T-helper 1 cell treated with Interleukin-12 subunit alpha and Interleukin-12 subunit beta and Interleukin-4 antibody, amounts not matched to agents 30 μg/mL and 1 μg/mL, for 36 hours (primary cell): ENCODE measurements around the gene FBXO47.

Experiments
- H3K27ac Mint-ChIP-seq: one replicate; pipeline ENCODE4 v1.8.0; 2021; ENCODE audit warnings: mild to moderate bottlenecking, mixed read lengths
- H3K27me3 Mint-ChIP-seq: one replicate; pipeline ENCODE4 v1.8.0; 2021; ENCODE audit warnings: low read depth, mixed read lengths
- H3K36me3 Mint-ChIP-seq: one replicate; pipeline ENCODE4 v1.8.0; 2021; ENCODE audit warnings: low read depth, mixed read lengths
- H3K4me1 Mint-ChIP-seq: one replicate; pipeline ENCODE4 v1.8.0; 2021; ENCODE audit warnings: low read depth, mixed read lengths
- H3K4me3 Mint-ChIP-seq: one replicate; pipeline ENCODE4 v1.8.0; 2021; ENCODE audit warnings: mild to moderate bottlenecking, moderate library complexity, mixed read lengths
- H3K9me3 Mint-ChIP-seq: one replicate; pipeline ENCODE4 v1.8.0; 2021; ENCODE audit warnings: mixed read lengths

Gene FBXO47

DNA sequence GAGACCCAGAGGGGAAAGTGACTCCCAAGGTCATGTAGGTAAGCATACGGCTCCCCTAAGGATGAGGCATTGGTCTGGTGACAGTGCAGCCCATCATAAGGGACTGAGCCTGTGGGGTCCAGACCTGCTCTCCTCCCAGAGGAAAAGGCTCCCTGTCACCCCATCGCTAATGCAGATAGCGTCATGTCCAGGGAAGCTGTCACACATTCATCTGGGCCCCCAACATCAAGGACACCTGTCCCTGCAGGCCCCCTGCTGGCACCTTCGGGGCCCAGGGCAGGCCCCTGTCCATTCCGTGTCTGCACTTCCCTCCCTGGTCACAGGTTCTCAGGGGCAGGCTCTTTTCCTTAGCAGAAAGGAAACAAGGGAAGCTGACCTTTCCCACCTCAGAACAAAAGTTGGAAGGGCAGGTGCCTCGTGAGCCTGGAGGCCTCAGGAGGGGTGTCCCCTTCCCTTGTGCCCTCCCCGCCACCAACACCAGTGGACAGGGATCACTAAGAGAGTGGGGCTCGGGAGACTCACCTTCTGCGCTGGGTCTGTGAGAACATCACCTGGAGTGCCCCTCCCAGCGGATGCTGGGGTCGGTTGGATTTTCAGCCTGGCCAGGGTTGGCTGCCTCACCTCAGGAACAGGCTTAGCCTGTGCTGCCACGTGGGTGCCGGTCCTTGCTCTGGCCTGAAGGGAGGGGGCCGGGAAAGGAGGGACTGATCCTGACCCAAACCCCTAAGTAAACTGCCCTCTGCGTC is 59.1 kb downstream of the FBXO47 start:
- no peaks in the 10 kb centered on the region for H3K27me3 Mint-ChIP-seq
- no peak overlapping the region for H3K27ac Mint-ChIP-seq
- H3K9me3 Mint-ChIP-seq: no peaks in the 10 kb centered on the region
- H3K4me3 Mint-ChIP-seq: no peak overlapping the region
- H3K4me1 Mint-ChIP-seq: peaks cover 10% of the 10 kb centered on the region
- peaks cover 26% of the 10 kb centered on the region for H3K36me3 Mint-ChIP-seq

DNA sequence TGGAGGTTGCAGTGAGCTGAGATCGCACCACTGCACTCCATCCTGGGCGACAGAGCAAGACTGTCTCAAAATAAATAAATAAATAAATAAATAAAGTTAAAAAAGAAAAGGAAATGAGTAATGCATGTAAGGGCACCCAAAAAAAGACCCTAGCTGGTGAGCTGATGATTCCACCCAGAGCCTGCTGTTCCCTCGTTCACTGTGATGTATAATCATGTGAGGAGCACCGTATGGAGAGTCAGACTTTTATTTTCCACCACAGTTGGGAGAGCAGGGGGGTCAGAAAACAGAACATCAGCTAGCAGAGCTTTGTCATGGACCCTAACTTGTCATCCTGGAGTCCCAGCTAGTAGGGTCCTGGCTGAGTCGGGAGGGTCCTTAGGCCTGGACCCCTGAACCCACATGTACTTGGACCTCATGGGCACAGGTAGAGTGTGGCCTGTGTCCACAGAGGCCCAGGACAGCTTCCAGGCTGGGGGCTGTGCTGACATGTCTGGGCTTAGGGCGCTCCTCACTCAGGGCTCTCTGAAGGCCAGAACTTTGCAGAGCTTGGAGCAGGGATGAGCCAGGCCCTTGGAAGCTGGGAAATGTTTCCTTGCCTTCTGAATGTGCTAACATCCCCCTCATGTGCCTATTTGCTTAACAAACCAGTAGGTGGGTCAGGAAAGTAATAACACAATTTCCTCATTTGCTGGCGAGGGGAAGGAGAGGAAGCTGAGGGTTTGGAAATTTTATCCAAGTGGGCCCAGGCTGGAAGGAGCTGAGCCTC is 60.6 kb downstream of the FBXO47 start:
- Mint-ChIP-seq H3K36me3 (peaks cover 32% of the 10 kb centered on the region), H3K4me1 (peaks cover 14% of the 10 kb centered on the region), H3K27ac (no peak overlapping the region), H3K27me3 (no peaks in the 10 kb centered on the region), H3K9me3 (no peaks in the 10 kb centered on the region), H3K4me3 (no peak overlapping the region)

DNA sequence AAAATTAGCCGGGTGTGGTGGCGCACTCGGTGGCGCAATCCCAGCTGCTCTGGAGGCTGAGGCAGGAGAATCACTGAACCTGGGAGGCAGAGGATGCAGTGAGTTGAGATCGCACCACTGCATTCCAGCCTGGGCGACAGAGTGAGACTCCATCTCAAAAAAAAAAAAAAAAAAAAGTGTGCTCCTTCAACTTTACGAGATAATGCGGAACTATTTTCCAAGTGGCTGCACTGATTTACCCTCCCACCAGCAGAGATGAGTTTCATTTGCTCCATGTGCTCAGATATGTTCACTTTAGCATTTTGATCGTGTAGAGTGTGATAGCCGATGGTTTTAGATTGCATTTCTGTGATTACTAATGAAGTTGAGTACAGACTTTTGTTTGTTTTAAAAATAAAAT is 61.8 kb downstream of the FBXO47 start:
- Mint-ChIP-seq H3K9me3 (no peaks in the 10 kb centered on the region), H3K27me3 (no peaks in the 10 kb centered on the region), H3K27ac (no peak overlapping the region), H3K36me3 (peaks cover 37% of the 10 kb centered on the region), H3K4me3 (no peak overlapping the region), H3K4me1 (peaks cover 20% of the 10 kb centered on the region)

DNA sequence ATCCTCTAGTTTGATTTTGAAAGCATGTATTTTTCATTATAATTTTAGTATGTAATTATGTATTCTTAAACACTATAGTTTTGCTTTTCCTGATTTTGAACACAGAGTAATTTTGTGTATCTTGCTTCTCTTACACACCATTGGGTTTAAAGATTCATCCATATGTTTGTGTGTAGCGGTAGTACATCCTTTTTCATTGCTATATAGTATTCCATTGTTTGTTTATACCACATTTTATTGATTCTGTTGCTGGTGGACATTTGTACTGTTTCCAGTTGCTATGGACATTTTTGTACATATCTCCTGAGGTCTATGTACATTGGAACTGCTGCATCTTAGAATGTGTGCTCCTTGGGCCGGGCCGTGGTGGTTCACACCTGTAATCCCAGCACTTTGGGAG is 62.3 kb downstream of the FBXO47 start:
- H3K27me3 Mint-ChIP-seq: no peaks in the 10 kb centered on the region
- H3K36me3 Mint-ChIP-seq: peaks cover 37% of the 10 kb centered on the region
- no peak overlapping the region for H3K4me3 Mint-ChIP-seq
- no peak overlapping the region for H3K27ac Mint-ChIP-seq
- peaks cover 19% of the 10 kb centered on the region for H3K4me1 Mint-ChIP-seq
- no peaks in the 10 kb centered on the region for H3K9me3 Mint-ChIP-seq

GRCh38 chr17:38903404-38903803 is 63.8 kb downstream of the FBXO47 start:
- peaks cover 33% of the 10 kb centered on the region for H3K4me1 Mint-ChIP-seq
- no peaks in the 10 kb centered on the region for H3K27me3 Mint-ChIP-seq

GRCh38 chr17:38900978-38901656 is 66.1 kb downstream of the FBXO47 start:
- Mint-ChIP-seq H3K27me3 (no peaks in the 10 kb centered on the region), H3K9me3 (no peaks in the 10 kb centered on the region), H3K4me1 (peaks cover 43% of the 10 kb centered on the region), H3K36me3 (peaks cover 67% of the 10 kb centered on the region), H3K4me3 (peak overlapping the region; percentile 40), H3K27ac (peak overlapping the region; percentile 76)

More at GRCh38 chr17:38903404-38903803, 63.8 kb downstream of the FBXO47 start:
- H3K9me3 Mint-ChIP-seq: no peaks in the 10 kb centered on the region
- no peak overlapping the region for H3K4me3 Mint-ChIP-seq
- H3K27ac Mint-ChIP-seq: peak overlapping the region; percentile 31
- peaks cover 50% of the 10 kb centered on the region for H3K36me3 Mint-ChIP-seq

GRCh38 chr17:38899421-38899820 is 67.8 kb downstream of the FBXO47 start:
- Mint-ChIP-seq H3K27me3 (no peaks in the 10 kb centered on the region), H3K9me3 (no peaks in the 10 kb centered on the region), H3K36me3 (peaks cover 62% of the 10 kb centered on the region), H3K4me1 (peaks cover 45% of the 10 kb centered on the region), H3K4me3 (peak overlapping the region; percentile 70), H3K27ac (peak overlapping the region; percentile 90)

DNA sequence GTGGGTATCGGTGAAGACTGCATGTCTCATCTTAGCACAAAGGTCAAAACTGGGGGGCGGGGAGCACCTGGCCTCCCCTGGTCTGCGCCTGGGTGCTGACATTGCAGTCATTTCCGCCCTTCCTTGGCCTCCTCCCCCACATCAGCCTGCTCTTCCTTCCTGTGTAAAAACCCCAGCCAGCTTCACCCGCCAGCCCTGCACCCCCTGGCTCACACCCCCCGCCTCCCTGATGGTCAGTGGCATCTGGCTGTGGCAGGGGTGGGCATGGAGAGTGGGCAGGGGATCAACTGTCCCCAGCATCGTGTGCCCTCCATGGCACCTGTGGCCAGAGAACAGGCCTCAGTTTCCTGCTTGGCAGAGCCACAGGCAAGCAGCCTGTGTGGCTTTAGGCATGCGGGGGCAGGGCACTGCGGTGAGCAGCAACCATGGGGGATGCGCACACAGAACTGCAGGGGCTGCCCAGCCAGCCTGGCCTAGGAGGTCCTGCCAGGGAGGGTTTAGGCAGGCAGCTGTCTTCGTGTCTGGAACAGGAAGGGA is 68.3 kb downstream of the FBXO47 start:
- peaks cover 64% of the 10 kb centered on the region for H3K36me3 Mint-ChIP-seq
- peaks cover 50% of the 10 kb centered on the region for H3K4me1 Mint-ChIP-seq
- no peaks in the 10 kb centered on the region for H3K9me3 Mint-ChIP-seq
- H3K27me3 Mint-ChIP-seq: no peaks in the 10 kb centered on the region
- peak overlapping the region; percentile 90 for H3K27ac Mint-ChIP-seq
- H3K4me3 Mint-ChIP-seq: peak overlapping the region; percentile 70

- Mint-ChIP-seq H3K27me3 (no peaks in the 10 kb centered on the region), H3K9me3 (no peaks in the 10 kb centered on the region), H3K4me3 (peak overlapping the region; percentile 70), H3K36me3 (peaks cover 58% of the 10 kb centered on the region), H3K27ac (peak overlapping the region; percentile 90), H3K4me1 (peaks cover 50% of the 10 kb centered on the region)
Measured at GRCh38 chr17:38898291-38898679, 68.9 kb downstream of the FBXO47 start.

DNA sequence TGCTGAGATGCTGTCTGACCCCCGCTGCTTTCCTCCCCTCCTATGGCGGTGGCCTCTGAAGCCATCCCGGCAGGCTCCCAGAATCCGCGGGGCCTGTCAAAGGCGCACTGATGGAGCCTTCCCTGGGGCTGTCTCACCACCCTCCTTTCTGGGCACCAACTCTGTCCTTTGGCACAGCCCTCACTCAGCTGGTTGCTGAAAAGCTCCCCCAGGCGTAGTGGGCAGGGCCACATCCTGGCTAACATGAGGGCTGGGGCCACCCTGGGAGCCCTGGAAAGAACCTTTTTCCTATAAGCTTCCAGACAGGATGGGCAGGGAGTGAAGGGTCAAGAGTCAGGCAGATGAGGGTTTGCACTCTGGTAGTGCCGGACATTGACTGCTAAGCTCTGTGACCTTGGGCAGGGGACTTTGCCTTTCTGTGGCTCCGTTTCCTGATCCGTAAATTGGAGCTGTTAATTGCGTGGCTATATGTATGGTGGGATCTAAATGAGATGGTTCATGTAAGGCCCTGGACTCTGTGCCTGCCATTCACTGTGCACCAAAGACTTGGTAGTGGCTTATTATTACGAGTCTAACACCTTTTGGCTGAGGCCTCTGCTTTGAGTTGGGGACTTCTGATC is 69.4 kb downstream of the FBXO47 start:
- Mint-ChIP-seq H3K27ac (peak overlapping the region; percentile 90), H3K36me3 (peaks cover 53% of the 10 kb centered on the region), H3K27me3 (no peaks in the 10 kb centered on the region), H3K9me3 (no peaks in the 10 kb centered on the region), H3K4me1 (peaks cover 51% of the 10 kb centered on the region), H3K4me3 (peak overlapping the region; percentile 70)

DNA sequence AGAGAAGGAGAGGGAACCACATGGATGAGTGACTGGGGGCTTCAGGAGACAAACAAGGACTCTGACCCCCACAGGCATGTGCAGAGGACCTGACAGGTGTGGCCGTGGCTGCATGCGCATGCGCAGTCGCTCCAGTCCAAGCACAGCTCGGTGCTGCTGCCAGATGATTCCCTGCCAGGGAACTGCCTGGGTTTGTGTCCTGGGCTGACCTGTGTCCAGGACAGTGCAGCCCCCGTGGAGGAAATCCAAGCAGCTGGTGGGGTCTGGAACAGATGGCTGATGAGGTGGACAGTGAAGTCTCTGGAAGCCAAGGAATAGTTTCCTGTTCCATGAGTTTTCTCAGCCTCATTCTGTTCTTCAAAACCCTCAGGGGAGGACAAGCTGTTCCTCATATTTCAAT is 70.0 kb downstream of the FBXO47 start:
- no peak overlapping the region for H3K4me3 Mint-ChIP-seq
- H3K27ac Mint-ChIP-seq: peak overlapping the region; percentile 90
- no peaks in the 10 kb centered on the region for H3K9me3 Mint-ChIP-seq
- H3K27me3 Mint-ChIP-seq: no peaks in the 10 kb centered on the region
- H3K4me1 Mint-ChIP-seq: peaks cover 54% of the 10 kb centered on the region
- H3K36me3 Mint-ChIP-seq: peaks cover 52% of the 10 kb centered on the region

DNA sequence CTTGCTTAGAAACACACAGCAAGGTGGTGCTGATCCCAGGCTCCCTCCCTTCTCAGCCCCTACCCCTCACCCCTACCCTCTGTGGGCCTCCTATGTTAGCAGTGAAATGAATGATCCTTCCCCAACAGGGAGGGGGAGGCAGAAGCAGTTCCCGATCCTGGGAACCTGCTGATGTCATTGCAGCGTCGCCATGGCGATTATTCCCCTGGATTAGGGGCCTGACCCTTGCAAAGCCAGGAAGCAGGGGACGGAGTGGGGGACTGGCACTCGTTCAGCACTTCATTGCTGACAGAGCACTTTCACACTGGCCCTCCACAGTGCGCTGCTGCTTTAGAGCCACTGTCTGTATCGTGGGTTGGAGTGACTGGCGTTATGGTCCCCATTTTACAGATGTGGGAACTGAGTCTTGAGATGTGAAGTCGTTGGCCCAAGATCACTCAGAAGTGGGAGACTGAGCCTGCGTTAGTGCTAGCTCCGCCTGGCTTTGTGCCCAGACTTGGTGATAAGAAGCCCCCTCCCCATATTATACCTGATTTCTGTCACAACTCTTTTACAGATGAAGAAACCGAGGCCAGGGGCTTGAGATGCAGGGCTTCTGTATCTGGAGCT is 70.8 kb downstream of the FBXO47 start:
- Mint-ChIP-seq H3K9me3 (no peaks in the 10 kb centered on the region), H3K4me3 (no peak overlapping the region), H3K36me3 (peaks cover 54% of the 10 kb centered on the region), H3K27ac (peak overlapping the region; percentile 45), H3K4me1 (peaks cover 61% of the 10 kb centered on the region), H3K27me3 (no peaks in the 10 kb centered on the region)

- Mint-ChIP-seq H3K4me3 (no peak overlapping the region), H3K36me3 (peaks cover 53% of the 10 kb centered on the region), H3K9me3 (no peaks in the 10 kb centered on the region), H3K27me3 (no peaks in the 10 kb centered on the region), H3K27ac (peak overlapping the region; percentile 72), H3K4me1 (peaks cover 67% of the 10 kb centered on the region)
Measured at GRCh38 chr17:38894276-38894675, 72.9 kb downstream of the FBXO47 start.

- Mint-ChIP-seq H3K27me3 (no peaks in the 10 kb centered on the region), H3K4me1 (peaks cover 67% of the 10 kb centered on the region), H3K27ac (peak overlapping the region; percentile 72), H3K9me3 (no peaks in the 10 kb centered on the region), H3K4me3 (no peak overlapping the region), H3K36me3 (peaks cover 51% of the 10 kb centered on the region)
Measured at GRCh38 chr17:38893607-38894006, 73.6 kb downstream of the FBXO47 start.
